K562 (cell line): ENCODE data around the gene QPRT. TPM values are rescaled to one million over a fixed set of nuclear protein-coding genes. Genes with fewer than 3 reads are reported as not detected.

Experiments used
- BACH1 ChIP-seq: fragments of 200-800 bp; sonication (Bioruptor generic); IDR thresholded peaks from 2 replicates; pipeline ENCODE4 v1.6.1; 2016; ENCODE audit warnings: missing genetic modification characterization, missing compliant biosample characterization
- DIDO1 ChIP-seq: fragments of 450-650 bp; IDR thresholded peaks from 2 replicates; pipeline ENCODE4 v1.6.1; 2016; ENCODE audit warnings: low read depth, missing biosample characterization, missing genetic modification characterization
- E2F5 ChIP-seq: sonication (generic); formaldehyde crosslinking; IDR thresholded peaks from 2 replicates; pipeline ENCODE4 v1.8.0; 2022; ENCODE audit warnings: mild to moderate bottlenecking, missing genetic modification reagents
- EHMT2 ChIP-seq: fragments of 450-650 bp; IDR thresholded peaks from 2 replicates; pipeline ENCODE4 v1.6.1; 2018; ENCODE audit warnings: antibody characterized with exemption
- ELK1 ChIP-seq: sonication (generic); formaldehyde crosslinking; IDR thresholded peaks from 2 replicates; pipeline ENCODE4 v1.8.1; 2022; ENCODE audit warnings: missing genetic modification reagents
- FOXJ3 ChIP-seq: sonication (generic); formaldehyde crosslinking; IDR thresholded peaks from 2 replicates; pipeline ENCODE4 v1.4.0; 2020; ENCODE audit warnings: mild to moderate bottlenecking, missing genetic modification reagents
- HNRNPK ChIP-seq: fragments of 200-400 bp; formaldehyde crosslinking; IDR thresholded peaks from one replicate; pipeline ENCODE4 v1.6.1; 2018; ENCODE audit warnings: mild to moderate bottlenecking, low read depth, low read length; ENCODE audit not compliant: poor library complexity, severe bottlenecking
- HNRNPLL ChIP-seq: fragments of 200-400 bp; formaldehyde crosslinking; IDR thresholded peaks from 2 replicates; pipeline ENCODE4 v1.6.1; 2017; ENCODE audit warnings: low read length, low read depth, mild to moderate bottlenecking; ENCODE audit not compliant: poor library complexity, severe bottlenecking
- SIN3B ChIP-seq: fragments of 450-650 bp; IDR thresholded peaks from 2 replicates; pipeline ENCODE4 v1.6.1; 2017; ENCODE audit warnings: low read depth, mild to moderate bottlenecking, moderate library complexity
- TSHZ1 ChIP-seq: fragments of 250-450 bp; sonication (Bioruptor Pico); IDR thresholded peaks from 2 replicates; pipeline ENCODE4 v1.4.0; 2020; ENCODE audit warnings: mild to moderate bottlenecking, moderate library complexity
- ZBTB9 ChIP-seq: fragments of 450-650 bp; formaldehyde crosslinking; IDR thresholded peaks from 2 replicates; pipeline ENCODE4 v1.4.0; 2020; ENCODE audit warnings: mild to moderate bottlenecking, moderate library complexity
- ZEB2 ChIP-seq: fragments of 450-650 bp; IDR thresholded peaks from 2 replicates; pipeline ENCODE4 v1.6.1; 2016
- ZMIZ1 ChIP-seq, 2 experiments: fragments of 150-350 bp in 1 of 2; IDR thresholded peaks; 2 replicates each; pipeline ENCODE4 v1.6.1; 2012 to 2016; ENCODE audit warnings: low read depth in 2 of 2, low read length in 2 of 2, mild to moderate bottlenecking in 1 of 2, moderate library complexity in 1 of 2
- ZNF121 ChIP-seq: sonication (generic); formaldehyde crosslinking; conservative IDR thresholded peaks from 2 replicates; pipeline ENCODE4 v1.8.0; 2022; ENCODE audit warnings: missing genetic modification reagents
- ZNF124 ChIP-seq: sonication (generic); formaldehyde crosslinking; IDR thresholded peaks from 2 replicates; pipeline ENCODE4 v1.8.1; 2022; ENCODE audit warnings: missing genetic modification reagents
- ZNF253 ChIP-seq: fragments of 250-450 bp; sonication (Bioruptor Pico); conservative IDR thresholded peaks from 2 replicates; pipeline ENCODE4 v1.6.1; 2021; ENCODE audit warnings: mild to moderate bottlenecking
- ZNF699 ChIP-seq: fragments of 250-450 bp; sonication (Bioruptor Pico); IDR thresholded peaks from 2 replicates; pipeline ENCODE4 v1.8.0; 2021; ENCODE audit warnings: mild to moderate bottlenecking, moderate library complexity; ENCODE audit not compliant: insufficient replicate concordance
- polyA plus RNA-seq, 8 experiments: library from polyadenylated mRNA; depleted of rRNA in 4 of 8; stranded (reverse) in 5 of 8; unstranded in 3 of 8; fragments of >200 nt; fragmentation: Nextera tagmentation in 2 of 8; fragmentation: Illumina TruSeq in 1 of 8; extraction: Ambion mirVana in 2 of 8; extraction: Trizol in 1 of 8; gene quantifications; 2 replicates each; pipeline versions ENCODE4 v1.2.1 to v1.2.3, GENCODE V29; 2011 to 2014; ENCODE audit warnings: inconsistent platforms in 1 of 8, missing spikeins in 1 of 8
- total RNA-seq, 7 experiments: library from RNA; depleted of rRNA in 6 of 7; stranded (reverse); fragments of >200 nt in 6 of 7; fragmentation: Illumina TruSeq in 2 of 7; extraction: Trizol in 2 of 7; gene quantifications; 2 replicates each; pipeline versions ENCODE4 v1.2.1 to v1.2.3, GENCODE V29; 2011 to 2021; ENCODE audit warnings: low replicate concordance in 1 of 7

QPRT gene
- total and polyA plus RNA-seq, 9 of the 15 experiments (the other 6 are each of a cell fraction or from before 2014, with no cell fraction given), result 7.7 to 112 (median 64.1) TPM

GRCh38 chr16:29663016-29663806 is 15.8 kb upstream of the QPRT start, which contains the start of gene SPN (continued):
- no peak for TF ChIP-seq TSHZ1 (CRISPR knock-in tag)
- 0 out of 2 replicates have a peak, but pooled peaks have one; percentile 8 for TF ChIP-seq SIN3B
- TF ChIP-seq ZNF699 (CRISPR knock-in tag), result no peak
- TF ChIP-seq ZBTB9, result peak; percentile 86; the same call in 1 of the 2 replicates
- no peak for TF ChIP-seq ZNF121 (CRISPR knock-in tag)
- peak in 1 of 2 experiments; percentile 91; a peak in 2 of 4 replicates for TF ChIP-seq ZMIZ1 (IDR thresholded peaks at IDR 0.05; ENCODE audit: low read depth in 2 of 2, low read length in 2 of 2)
- no peak for TF ChIP-seq E2F5 (CRISPR knock-in tag)
- TF ChIP-seq FOXJ3 (CRISPR knock-in tag), result no peak
- no peak for TF ChIP-seq ZNF253 (CRISPR knock-in tag)
- no peak for TF ChIP-seq HNRNPK
- TF ChIP-seq DIDO1 (tag), result no peak
- no peak for TF ChIP-seq EHMT2
- TF ChIP-seq ELK1 (CRISPR knock-in tag), result no peak
- TF ChIP-seq ZEB2, result peak; percentile 36; the same call in 1 of the 2 replicates
- no peak for TF ChIP-seq BACH1 (tag)
- TF ChIP-seq HNRNPLL, result no peak
- TF ChIP-seq ZNF124 (CRISPR knock-in tag), result no peak
